HuH-7 (cell line): ENCODE measurements around the gene ICAM1.
"Not testable (repeated sequence)": the region's sequence is repeated elsewhere in the genome, so short reads cannot be mapped to it uniquely, and the experiment has no call there.

Experiments used
- DNase-seq: peaks from one replicate; pipeline ENCODE4 v3.0.0; 2011; ENCODE audit warnings: low spot score

The ICAM1 gene

GRCh38 chr19:10241826-10242449, 29.0 kb upstream of the ICAM1 start:
- DNase-seq = not testable (repeated sequence)

DNA sequence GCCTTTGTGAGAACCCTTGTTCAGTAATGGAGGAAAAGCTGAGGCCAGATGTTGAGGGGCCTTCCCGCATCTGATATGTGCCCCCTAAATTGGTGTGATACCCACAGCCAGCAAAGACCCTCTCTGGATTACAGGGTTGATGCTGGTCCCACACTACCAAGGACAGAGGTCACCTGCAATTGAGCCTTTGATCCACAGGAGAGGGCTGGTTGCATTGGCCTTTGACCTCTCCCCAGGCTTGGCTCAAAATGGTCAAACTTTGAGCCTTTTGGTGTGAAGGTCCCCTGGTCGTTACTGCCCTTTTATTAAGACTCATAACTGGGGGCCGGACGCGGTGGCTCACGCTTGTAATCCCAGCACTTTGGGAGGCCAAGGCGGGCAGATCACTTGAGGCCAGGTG, 27.3 kb upstream of the ICAM1 start:
- no peak for DNase-seq

DNA sequence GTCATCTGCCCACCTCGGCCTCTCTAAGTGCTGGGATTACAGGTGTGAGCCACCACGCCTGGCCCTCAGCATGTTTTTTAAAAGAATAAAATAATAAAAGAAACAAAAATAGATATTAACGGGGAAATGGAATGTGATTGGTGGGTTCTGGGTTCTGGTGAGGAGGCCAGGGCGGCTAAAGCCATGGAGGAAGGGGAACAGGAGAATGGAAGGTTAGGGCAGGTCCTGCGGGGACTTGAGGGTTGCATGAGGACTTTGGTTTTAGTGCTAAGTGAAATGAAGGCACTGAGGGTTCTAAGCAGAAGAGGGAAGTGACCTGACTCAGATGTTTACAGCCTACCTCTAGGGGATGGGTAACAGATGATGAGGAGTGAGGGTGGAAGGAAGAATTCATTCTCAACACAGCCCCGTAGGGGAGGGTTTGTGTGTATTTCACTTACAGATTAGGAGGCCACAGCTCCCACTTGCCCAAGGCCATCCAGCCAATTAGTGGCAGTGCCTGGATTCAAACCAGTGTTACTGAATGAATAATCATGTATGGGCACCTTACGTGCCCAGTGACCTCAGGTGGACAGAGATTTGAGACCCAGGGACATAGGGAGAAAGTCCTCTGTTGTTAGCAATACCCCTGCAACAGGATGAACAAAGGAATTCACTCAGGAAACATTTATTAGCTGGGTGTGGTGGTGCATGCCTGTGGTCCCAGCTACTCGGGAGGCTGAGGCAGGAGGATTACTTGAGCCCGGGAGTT, 25.6 kb upstream of the ICAM1 start:
- no peak for DNase-seq

DNA sequence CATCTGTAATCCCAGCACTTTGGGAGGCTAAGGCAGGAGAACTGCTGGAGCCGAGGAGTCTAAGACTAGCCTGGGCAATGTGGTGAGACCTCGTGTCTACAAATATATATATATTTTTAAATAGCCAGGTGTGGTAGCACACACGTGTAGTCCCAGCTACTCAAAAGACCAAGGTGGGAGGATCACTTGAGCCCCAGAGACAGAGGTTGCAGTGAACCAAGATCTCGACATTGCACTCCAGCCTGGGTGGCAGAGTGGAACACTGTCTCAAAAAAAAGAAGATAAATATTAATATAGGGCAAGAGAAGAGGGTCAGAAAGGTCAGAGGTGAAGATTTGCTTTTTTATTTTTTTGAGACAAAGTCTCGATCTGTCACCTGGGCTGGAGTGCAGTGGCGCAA, 24.4 kb upstream of the ICAM1 start:
- no peak for DNase-seq

GRCh38 chr19:10251792-10252694, 18.9 kb upstream of the ICAM1 start, which contains the start of gene MRPL4:
TSS of gene MRPL4 (plus strand) at chr19:10252214. CDS start at chr19:10252254, 40 bp downstream.
- peak; percentile 88 for DNase-seq

DNA sequence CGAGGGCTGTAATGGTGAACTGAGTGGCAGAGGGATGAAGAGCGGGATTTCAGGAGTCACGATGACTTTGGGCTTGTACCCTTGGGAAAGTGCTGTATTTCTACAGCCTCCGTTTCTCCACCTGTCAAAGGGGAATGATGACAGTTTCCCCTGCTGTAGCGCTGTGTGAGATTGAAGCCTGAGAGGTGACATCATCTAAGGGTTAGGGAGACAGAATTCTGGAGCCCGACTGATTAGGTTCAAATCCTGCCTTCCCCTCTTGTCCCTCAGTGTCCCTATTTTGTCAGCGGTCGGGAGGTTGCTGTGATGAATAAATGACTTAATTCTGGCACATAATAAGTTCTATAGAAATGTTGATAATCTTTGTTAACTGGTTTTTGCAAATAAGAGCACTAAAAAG, 18.2 kb upstream of the ICAM1 start:
- DNase-seq = no peak

GRCh38 chr19:10254244-10254643, 16.7 kb upstream of the ICAM1 start:
- no peak for DNase-seq

- DNase-seq = no peak
These were observed 15.6 kb upstream of the ICAM1 start for GRCh38 chr19:10255358-10255757.

GRCh38 chr19:10256551-10256950, 14.4 kb upstream of the ICAM1 start:
- DNase-seq = no peak

GRCh38 chr19:10256970-10257615, 13.8 kb upstream of the ICAM1 start:
- DNase-seq = no peak

GRCh38 chr19:10258080-10258710, 12.7 kb upstream of the ICAM1 start:
- no peak for DNase-seq

DNA sequence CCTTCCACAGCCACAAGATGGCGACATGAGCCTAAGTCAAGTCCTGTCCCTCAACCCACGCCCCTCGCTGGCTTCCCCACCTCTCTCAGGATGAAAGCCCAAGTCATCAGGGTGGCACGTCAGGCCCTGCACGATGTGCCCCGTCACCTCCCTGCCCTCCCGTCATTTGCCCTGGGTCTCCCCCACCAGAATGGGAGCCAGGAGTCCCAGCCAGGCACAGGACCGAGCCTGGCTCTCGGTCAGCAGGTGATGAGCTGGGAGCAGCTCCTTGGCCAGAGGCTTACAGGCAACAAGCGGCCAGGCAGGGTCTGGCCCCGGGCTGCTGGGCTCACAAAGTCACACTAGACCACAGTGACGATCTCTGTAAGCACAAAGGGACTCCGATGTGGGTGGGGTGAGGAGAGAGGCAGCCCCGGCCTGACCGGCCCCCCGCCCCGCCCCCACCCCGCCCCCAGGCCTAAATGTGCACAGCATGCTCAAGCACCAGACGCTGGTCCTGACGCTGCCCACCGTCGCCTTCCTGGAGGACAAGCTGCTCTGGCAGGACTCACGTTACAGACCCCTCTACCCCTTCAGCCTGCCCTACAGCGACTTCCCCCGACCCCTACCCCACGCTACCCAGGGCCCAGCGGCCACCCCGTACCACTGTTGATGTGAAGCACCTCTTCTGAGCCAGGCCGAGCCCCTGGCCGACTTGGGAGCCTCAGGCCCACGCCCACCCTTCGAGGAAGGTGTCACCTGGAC, 11.6 kb upstream of the ICAM1 start:
- DNase-seq = peak; percentile 78

- DNase-seq = no peak
These were observed 10.8 kb upstream of the ICAM1 start for GRCh38 chr19:10260141-10260584.

DNA sequence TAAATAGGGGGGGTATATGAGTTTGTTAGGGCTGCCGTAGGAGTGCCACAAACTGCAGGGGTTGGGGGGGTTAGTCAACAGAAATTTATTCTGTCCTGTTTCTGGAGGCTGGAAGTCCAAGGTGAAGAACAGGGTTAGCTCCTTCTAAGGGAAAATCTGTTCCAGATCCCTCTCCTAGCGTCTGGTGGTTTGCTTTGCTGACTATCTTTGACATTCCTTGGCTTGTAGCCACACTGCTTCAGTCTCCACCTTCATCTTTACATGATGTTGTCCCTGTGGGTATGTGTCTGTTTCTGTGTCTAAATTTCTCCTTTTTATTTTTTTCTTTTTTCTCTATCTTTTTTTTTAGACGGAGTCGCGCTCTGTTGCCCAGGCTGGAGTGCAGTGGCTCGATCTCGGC, 8.1 kb upstream of the ICAM1 start:
- DNase-seq = no peak

DNA sequence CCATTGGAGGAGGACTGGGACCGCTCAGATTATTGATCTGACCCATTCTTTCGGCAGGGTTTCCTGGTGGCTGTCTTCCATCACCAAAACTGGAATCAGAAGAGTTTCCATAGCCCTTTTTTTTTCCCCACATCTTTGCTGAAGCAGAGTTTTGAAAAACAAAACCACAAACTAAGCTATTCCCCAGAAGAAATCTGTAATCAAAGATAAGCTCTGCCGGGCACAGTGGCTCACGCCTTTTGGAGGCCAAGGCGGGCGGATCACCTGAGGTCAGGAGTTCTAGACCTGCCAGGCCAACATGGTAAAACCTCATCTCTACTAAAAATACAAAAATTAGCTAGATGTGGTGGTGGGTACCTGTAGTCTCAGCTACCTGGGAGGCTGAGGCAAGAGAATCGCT, 4.2 kb upstream of the ICAM1 start:
- no peak for DNase-seq

DNA sequence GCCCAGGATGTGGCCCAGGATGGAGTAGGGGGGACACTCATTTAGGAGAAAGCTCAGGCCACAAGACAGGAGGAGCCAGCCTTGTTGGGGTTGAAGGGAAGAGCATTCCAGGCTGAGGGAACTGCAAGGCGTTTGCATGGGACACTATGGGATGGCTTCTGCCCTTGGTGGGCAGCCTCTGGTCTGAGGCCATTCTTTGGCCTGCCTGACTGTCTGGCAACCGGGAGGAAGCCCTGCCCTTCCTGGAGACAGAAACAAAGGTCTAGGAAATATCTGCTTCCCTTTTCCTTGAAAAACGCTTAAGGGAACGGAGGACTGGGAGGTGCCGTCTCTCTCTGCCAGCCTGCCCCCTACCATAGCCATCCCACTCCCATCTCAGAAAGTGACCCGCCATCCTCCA, 2.8 kb upstream of the ICAM1 start:
- no peak for DNase-seq

- peak; percentile 63 for DNase-seq
These were observed 1.4 kb upstream of the ICAM1 start for GRCh38 chr19:10269333-10270179.

- no peak for DNase-seq
These were observed 722 bp upstream of the ICAM1 start for GRCh38 chr19:10270180-10270615.

DNA sequence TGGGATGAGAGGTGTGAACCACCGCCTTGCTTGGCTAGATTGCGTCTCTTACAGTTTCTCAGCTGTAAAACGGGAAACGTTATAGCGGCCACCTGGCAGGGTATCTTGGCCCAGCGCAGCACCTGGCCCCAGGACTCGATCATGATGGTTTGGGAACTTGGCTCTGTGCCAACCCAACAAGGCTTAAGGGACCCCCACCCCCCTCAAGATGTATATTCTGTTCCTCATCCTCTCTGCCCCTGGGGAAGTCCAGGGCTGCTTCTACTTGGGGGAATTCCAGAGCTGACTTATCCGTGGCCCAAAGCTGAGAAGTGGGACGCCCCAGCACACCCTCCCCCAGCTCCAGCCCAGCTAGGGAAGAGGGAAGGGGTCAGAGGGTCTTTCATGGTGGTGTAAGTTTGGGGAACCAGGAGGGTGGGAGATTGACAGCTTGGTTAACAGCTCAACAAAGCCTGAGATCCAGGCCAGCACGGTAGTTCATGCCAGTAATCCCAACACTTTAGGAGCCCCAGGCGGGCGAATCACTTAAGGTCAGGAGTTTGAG, 695 bp downstream of the ICAM1 start:
- DNase-seq = no peak

- no peak for DNase-seq
These were observed 3.7 kb downstream of the ICAM1 start for GRCh38 chr19:10274589-10274988.
